ENCODE results near the gene ZDHHC11.
"Not testable (repeated sequence)": the region's sequence is repeated elsewhere in the genome, so short reads cannot be mapped to it uniquely, and the experiment has no call there.

- not testable (repeated sequence) for TF ChIP-seq CTCF (conservative IDR thresholded peaks at IDR 0.05; ENCODE audit: low read depth, low read length); EZH2 (IDR thresholded peaks at IDR 0.05; ENCODE audit: low read length, unreplicated experiment)
Observed at GRCh38 chr5:843926-844325, 6.9 kb downstream of the ZDHHC11 start.
